ENCODE measurements around the gene EWSR1.

Gene EWSR1

GRCh38 chr22:29326481-29326880, 58.4 kb downstream of the EWSR1 start:
- no peak for DNase-seq (ENCODE audit: low spot score)
- in situ Hi-C loops (cut with MboI; ENCODE audit: low sequenced_read_pairs, unreplicated experiment): no loop called here
- TF ChIP-seq, protein P1, sequence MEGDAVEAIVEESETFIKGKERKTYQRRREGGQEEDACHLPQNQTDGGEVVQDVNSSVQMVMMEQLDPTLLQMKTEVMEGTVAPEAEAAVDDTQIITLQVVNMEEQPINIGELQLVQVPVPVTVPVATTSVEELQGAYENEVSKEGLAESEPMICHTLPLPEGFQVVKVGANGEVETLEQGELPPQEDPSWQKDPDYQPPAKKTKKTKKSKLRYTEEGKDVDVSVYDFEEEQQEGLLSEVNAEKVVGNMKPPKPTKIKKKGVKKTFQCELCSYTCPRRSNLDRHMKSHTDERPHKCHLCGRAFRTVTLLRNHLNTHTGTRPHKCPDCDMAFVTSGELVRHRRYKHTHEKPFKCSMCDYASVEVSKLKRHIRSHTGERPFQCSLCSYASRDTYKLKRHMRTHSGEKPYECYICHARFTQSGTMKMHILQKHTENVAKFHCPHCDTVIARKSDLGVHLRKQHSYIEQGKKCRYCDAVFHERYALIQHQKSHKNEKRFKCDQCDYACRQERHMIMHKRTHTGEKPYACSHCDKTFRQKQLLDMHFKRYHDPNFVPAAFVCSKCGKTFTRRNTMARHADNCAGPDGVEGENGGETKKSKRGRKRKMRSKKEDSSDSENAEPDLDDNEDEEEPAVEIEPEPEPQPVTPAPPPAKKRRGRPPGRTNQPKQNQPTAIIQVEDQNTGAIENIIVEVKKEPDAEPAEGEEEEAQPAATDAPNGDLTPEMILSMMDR (IDR thresholded peaks at IDR 0.05; ENCODE audit: borderline replicate concordance, control extremely low read depth, extremely low read depth, insufficient read depth, missing control alignments): no peak

DNA sequence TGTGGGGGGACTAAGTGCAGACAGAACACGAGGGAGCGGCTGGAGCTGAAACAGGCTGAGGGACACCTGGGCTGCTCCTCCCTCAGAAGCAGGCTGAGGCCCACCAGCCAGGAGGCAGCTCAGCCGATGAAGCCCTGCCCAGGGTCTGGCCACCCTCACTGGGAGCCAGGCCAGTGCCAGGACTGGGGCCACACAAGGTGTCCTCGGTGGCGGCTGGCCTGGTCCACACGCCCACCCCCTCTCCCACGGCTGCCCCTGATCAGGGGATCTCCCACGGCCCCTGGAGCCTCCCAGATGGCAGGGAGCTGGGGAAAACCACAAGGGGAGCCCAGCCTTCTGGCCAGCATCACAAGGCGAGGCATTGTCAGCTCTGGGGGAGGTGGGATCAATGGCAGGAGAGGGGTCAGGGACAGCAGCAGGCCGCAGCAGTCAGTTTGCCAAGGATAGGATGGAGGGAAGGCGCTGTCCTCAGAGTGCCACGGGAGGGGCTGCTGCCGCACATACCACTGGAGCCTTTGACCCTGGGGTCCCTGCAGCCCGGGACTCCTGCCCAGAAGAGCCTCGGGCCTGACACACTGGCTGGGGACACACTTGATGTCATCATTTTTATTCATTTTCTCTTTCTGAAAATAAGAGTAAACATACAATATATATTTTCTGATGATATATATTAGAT, 59.2 kb downstream of the EWSR1 start:
- TF ChIP-seq, protein P1 (IDR thresholded peaks at IDR 0.05; ENCODE audit: borderline replicate concordance, control extremely low read depth, extremely low read depth, insufficient read depth, missing control alignments): no peak
- in situ Hi-C loops (cut with MboI; ENCODE audit: low sequenced_read_pairs, unreplicated experiment): no loop called here

DNA sequence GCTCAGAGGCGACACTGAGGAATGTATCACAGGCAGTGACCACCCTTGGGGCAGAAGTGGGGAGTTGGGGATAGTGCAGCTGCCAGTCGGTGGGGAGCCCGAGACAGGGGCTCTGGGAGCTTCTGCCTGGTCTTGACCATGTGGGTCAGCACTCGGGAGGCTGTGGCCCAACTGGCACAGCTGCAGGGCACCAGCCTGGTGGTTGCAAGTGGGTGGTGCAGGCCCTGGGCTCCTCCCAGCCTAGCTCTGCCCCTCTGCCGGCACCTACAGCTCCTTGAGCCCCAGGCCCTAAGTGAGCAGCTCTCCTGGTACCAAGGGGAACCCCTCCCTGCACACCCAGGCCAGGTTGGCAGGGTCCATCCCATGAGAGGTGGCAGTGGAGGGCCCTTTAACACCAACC, 60.0 kb downstream of the EWSR1 start:
- in situ Hi-C loops (cut with MboI; ENCODE audit: low sequenced_read_pairs, unreplicated experiment): no loop called here
- TF ChIP-seq, protein P1 (IDR thresholded peaks at IDR 0.05; ENCODE audit: borderline replicate concordance, control extremely low read depth, extremely low read depth, insufficient read depth, missing control alignments): no peak
- no peak for DNase-seq (ENCODE audit: low spot score)

More for the DNA sequence above, 59.2 kb downstream of the EWSR1 start:
- DNase-seq (ENCODE audit: low spot score): no peak

DNA sequence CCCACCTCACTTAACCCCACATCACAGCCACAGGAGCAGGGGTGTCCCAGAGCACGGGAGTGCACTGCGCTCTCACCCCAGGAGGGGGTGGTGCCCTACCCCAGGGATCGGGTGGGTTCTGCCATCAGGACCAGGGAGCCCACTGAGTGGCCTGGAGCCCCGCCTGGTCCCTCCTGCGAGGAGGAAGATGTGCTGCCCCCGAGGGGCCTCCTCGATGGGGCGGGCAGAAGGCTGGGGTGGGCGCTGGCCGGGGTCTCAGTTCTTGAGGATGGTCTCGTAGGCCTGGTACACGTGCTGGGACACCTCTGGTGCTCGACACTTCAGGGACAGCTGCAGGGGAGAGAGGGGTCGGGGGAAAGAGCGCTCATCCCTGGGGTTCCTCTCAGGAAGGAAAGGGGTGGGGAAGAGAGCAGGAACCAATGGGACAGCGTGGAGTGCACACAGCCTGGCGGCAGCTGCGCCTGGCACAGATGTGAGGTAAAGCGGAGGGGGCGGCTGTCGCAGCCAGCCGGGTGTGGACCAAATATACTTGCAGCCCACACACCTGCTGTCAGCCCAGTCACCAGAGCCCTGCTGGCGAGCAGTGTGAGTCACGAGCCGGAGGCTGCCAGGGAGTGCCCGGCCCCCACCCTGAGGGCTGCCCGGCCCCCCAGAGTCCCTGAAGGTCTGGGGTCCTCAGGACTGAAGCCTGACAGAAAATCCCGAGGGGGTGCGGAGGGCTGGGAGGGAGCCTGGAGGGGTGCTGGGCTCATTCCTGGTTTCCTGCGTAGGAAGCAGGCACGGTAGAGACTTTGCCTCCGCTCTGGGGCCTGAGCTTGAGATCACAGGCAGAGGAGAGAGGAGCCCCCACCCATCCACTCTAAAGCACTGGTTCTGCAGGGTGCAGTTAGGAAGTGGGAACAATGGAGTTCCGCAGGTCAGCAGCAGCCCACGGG, 60.8 kb downstream of the EWSR1 start:
- TF ChIP-seq, protein P1 (IDR thresholded peaks at IDR 0.05; ENCODE audit: borderline replicate concordance, control extremely low read depth, extremely low read depth, insufficient read depth, missing control alignments): no peak
- no peak for DNase-seq (ENCODE audit: low spot score)
- in situ Hi-C loops (cut with MboI; ENCODE audit: low sequenced_read_pairs, unreplicated experiment): no loop called here

DNA sequence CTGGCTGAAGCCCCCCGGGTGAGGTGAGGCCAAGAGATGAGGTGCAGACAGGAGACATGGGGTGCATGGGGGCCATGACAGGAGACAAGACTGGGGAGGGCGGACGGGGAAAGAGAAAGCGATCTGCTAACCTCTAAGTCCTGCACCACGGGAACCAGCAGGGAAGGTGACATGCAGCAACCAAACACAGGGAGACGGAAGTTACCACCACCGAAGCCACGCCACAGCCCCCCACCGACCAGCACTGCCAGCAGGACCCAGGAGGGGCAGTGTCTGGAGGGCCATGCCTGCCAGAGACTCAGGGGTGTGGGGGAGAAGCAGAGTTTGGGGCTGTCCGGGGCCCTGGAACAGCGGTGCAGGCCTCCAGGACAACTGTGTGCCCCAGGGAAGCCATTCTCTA, 61.5 kb downstream of the EWSR1 start:
- TF ChIP-seq, protein P1 (IDR thresholded peaks at IDR 0.05; ENCODE audit: borderline replicate concordance, control extremely low read depth, extremely low read depth, insufficient read depth, missing control alignments): no peak
- no peak for DNase-seq (ENCODE audit: low spot score)
- in situ Hi-C loops (cut with MboI; ENCODE audit: low sequenced_read_pairs, unreplicated experiment): no loop called here

- DNase-seq (ENCODE audit: low spot score): no peak
- TF ChIP-seq, protein P1 (IDR thresholded peaks at IDR 0.05; ENCODE audit: borderline replicate concordance, control extremely low read depth, extremely low read depth, insufficient read depth, missing control alignments): no peak
- in situ Hi-C loops (cut with MboI; ENCODE audit: low sequenced_read_pairs, unreplicated experiment): no loop called here
Measured at GRCh38 chr22:29330291-29330690, 62.2 kb downstream of the EWSR1 start.

Measured in GM13976 (cell line).